ENCODE data around the gene RPH3AL. TPM values are rescaled to one million over a fixed set of nuclear protein-coding genes. Genes with fewer than 3 reads are reported as not detected.

Gene RPH3AL
- total and polyA plus RNA-seq, 10 of the 15 experiments (the other 5 are each of a cell fraction or from before 2014, with no cell fraction given), result 0.04 to 1.2 (median 0.47) TPM; not detected in 2

DNA sequence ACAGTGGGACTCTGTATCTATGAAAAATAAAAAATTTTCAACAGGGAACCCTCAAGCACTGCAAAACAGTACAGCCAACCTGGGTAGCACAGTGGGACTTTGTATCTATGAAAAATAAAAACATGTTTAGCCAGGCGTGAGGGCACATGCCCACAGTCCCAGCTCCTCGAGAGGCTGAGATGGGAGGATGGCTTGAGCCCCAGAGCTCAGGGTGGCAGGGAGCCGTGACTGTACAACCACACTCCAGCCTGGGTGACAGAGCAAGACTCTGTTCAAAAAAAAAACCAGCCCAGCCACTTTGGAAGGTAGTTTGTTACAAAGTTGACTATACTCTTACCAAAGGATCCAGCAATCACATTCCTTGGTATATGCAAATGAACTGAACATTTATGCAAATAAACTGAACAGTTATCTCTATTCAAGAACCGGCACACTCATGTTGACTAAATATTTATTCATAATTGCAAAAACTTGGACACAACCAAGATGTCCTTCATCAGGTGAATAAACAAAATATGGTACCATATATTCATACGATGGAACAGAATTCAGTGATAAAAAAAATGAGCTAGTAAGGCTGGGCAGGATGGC lies 5.2 kb downstream of the RPH3AL start:
- Histone ChIP-seq H3K4me3 (no peak overlapping the region), H3K4me2 (ENCODE audit: control insufficient read depth, insufficient read depth) (no peak overlapping the region), H3K9ac (ENCODE audit: control insufficient read depth, insufficient read depth, low read length) (no peak overlapping the region), H3K9me3 (replicated peaks; ENCODE audit: control insufficient read depth, insufficient read depth, low read length) (no peaks in the 10 kb centered on the region), H3K4me1 (ENCODE audit: control insufficient read depth, insufficient read depth, low read length) (no peaks in the 10 kb centered on the region), H3K36me3 (ENCODE audit: control insufficient read depth in 2 of 2, insufficient read depth in 2 of 2, low read length in 1 of 2) (no peaks in the 10 kb centered on the region), H3K79me2 (ENCODE audit: control insufficient read depth, insufficient read depth, low read length) (no peaks in the 10 kb centered on the region), H3K27me3 (replicated peaks in 1 of 2; ENCODE audit: control insufficient read depth in 2 of 2, insufficient read depth in 2 of 2, low read length in 1 of 2) (no peaks in the 10 kb centered on the region; a peak in 2 of 4 replicates), H3K27ac (ENCODE audit: control insufficient read depth, insufficient read depth) (no peak overlapping the region), H4K20me1 (ENCODE audit: control insufficient read depth, insufficient read depth) (no peaks in the 10 kb centered on the region), H2AFZ (ENCODE audit: control insufficient read depth, low read depth, low read length) (no peak overlapping the region)
- no TSS peak for BruUV-seq (replicated peaks)
- no peak for ATAC-seq
- TF ChIP-seq, protein P1, sequence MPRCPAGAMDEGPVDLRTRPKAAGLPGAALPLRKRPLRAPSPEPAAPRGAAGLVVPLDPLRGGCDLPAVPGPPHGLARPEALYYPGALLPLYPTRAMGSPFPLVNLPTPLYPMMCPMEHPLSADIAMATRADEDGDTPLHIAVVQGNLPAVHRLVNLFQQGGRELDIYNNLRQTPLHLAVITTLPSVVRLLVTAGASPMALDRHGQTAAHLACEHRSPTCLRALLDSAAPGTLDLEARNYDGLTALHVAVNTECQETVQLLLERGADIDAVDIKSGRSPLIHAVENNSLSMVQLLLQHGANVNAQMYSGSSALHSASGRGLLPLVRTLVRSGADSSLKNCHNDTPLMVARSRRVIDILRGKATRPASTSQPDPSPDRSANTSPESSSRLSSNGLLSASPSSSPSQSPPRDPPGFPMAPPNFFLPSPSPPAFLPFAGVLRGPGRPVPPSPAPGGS (IDR thresholded peaks at IDR 0.05; ENCODE audit: borderline replicate concordance, insufficient read depth, low read depth, low read length, poor library complexity, severe bottlenecking), result no peak
- TF ChIP-seq HDAC6 (IDR thresholded peaks at IDR 0.05; ENCODE audit: unreplicated experiment), result no peak
- TF ChIP-seq SMC3 (IDR thresholded peaks at IDR 0.05; ENCODE audit: borderline replicate concordance, low read length), result no peak
- no peak for TF ChIP-seq RAD51 (IDR thresholded peaks at IDR 0.05)
- no peak for TF ChIP-seq BCL11A (IDR thresholded peaks at IDR 0.05; ENCODE audit: low read depth, low read length)
- TF ChIP-seq, protein P2, sequence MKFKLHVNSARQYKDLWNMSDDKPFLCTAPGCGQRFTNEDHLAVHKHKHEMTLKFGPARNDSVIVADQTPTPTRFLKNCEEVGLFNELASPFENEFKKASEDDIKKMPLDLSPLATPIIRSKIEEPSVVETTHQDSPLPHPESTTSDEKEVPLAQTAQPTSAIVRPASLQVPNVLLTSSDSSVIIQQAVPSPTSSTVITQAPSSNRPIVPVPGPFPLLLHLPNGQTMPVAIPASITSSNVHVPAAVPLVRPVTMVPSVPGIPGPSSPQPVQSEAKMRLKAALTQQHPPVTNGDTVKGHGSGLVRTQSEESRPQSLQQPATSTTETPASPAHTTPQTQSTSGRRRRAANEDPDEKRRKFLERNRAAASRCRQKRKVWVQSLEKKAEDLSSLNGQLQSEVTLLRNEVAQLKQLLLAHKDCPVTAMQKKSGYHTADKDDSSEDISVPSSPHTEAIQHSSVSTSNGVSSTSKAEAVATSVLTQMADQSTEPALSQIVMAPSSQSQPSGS (IDR thresholded peaks at IDR 0.05; ENCODE audit: low read length), result no peak
- TF ChIP-seq ATF7 (IDR thresholded peaks at IDR 0.05; ENCODE audit: low read depth), result no peak
- TF ChIP-seq CEBPB (IDR thresholded peaks at IDR 0.05; ENCODE audit: borderline replicate concordance in 1 of 2, low read depth in 2 of 2, low read length in 2 of 2), result no peak
- no peak for TF ChIP-seq STAT3 (IDR thresholded peaks at IDR 0.05; ENCODE audit: low read depth, low read length)
- no peak for TF ChIP-seq FOS (IDR thresholded peaks at IDR 0.05; ENCODE audit: borderline replicate concordance, extremely low read depth, insufficient read length)
- no peak for TF ChIP-seq EGR1 (IDR thresholded peaks at IDR 0.05; ENCODE audit: borderline replicate concordance in 1 of 2, low read depth in 2 of 2, low read length in 2 of 2)
- no peak for TF ChIP-seq KAT2A (conservative IDR thresholded peaks at IDR 0.05; ENCODE audit: control insufficient read depth, low read depth, low read length)
- TF ChIP-seq, protein P3, sequence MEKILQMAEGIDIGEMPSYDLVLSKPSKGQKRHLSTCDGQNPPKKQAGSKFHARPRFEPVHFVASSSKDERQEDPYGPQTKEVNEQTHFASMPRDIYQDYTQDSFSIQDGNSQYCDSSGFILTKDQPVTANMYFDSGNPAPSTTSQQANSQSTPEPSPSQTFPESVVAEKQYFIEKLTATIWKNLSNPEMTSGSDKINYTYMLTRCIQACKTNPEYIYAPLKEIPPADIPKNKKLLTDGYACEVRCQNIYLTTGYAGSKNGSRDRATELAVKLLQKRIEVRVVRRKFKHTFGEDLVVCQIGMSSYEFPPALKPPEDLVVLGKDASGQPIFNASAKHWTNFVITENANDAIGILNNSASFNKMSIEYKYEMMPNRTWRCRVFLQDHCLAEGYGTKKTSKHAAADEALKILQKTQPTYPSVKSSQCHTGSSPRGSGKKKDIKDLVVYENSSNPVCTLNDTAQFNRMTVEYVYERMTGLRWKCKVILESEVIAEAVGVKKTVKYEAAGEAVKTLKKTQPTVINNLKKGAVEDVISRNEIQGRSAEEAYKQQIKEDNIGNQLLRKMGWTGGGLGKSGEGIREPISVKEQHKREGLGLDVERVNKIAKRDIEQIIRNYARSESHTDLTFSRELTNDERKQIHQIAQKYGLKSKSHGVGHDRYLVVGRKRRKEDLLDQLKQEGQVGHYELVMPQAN (conservative IDR thresholded peaks at IDR 0.05), result no peak
- no peak for TF ChIP-seq CHD1 (IDR thresholded peaks at IDR 0.05; ENCODE audit: low read depth, low read length)
- TF ChIP-seq NFYB (IDR thresholded peaks at IDR 0.05; ENCODE audit: insufficient read depth, low read depth, low read length), result no peak
- 27% methylated on average over 5 of the region's 5 CpGs for WGBS (ENCODE audit: insufficient coverage, insufficient replicate concordance, low lambda C conversion rate, missing lambda C conversion rate)
- no peak for DNase-seq (ENCODE audit: low read depth, low spot score)
- in situ Hi-C loops (cut with MboI) (no loop called here), intact Hi-C loops (cut with micrococcal nuclease; ENCODE audit: unreplicated experiment) (no loop called here)
- ChIA-PET POLR2A (no interaction called here), RAD21 (ENCODE audit: unreplicated experiment) (no interaction called here), CTCF (interaction anchor here (0.6 kb wide), 2 partner anchors 39 to 386 kb away, joined by 3 read pairs; no protein-coding TSS in a partner anchor), SMC1A (ENCODE audit: uncharacterized antibody, unreplicated experiment) (no interaction called here)
- no peak for FAIRE-seq
